Fibroblast of skin of left biceps (primary cell): ENCODE measurements around the gene GPX8.

Experiments used
- DNase-seq, 2 experiments: peaks; one replicate each; pipeline ENCODE4 v3.0.0-alpha.2; 2013; ENCODE audit warnings: low read depth in 2 of 2

GPX8 gene, protein sequence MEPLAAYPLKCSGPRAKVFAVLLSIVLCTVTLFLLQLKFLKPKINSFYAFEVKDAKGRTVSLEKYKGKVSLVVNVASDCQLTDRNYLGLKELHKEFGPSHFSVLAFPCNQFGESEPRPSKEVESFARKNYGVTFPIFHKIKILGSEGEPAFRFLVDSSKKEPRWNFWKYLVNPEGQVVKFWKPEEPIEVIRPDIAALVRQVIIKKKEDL

DNA sequence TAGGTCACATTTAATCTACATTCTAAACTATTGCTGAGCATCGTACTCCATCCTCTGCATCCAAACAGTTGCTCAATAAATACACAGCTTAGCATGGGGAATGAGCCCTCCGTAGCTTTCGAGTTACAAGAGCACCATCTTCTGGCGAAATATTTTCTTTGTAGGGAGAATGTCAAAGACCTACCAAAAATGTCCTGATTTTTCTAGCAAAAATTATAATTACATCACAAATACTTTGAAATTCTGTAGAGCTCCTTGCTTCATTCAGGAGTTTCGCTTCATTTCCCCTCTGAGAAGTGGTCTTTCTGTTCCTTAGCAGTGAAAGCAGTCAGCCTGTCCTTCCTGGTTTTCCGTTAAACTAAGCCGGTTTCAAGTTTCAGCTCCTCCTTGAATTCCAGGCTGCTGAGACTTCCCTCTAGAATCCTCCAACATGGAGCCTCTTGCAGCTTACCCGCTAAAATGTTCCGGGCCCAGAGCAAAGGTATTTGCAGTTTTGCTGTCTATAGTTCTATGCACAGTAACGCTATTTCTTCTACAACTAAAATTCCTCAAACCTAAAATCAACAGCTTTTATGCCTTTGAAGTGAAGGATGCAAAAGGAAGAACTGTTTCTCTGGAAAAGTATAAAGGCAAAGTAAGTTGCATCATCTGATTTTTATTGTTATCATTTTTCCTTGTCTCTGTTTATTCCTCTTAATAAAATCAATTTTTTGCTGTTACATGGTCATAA, at the start of gene GPX8:
GPX8 (plus strand) TSS at position 409 of the 730 bp plus-strand sequence; CDS start at position 431, 22 bp downstream.
- peak; percentile 80 to 81 for DNase-seq

DNA sequence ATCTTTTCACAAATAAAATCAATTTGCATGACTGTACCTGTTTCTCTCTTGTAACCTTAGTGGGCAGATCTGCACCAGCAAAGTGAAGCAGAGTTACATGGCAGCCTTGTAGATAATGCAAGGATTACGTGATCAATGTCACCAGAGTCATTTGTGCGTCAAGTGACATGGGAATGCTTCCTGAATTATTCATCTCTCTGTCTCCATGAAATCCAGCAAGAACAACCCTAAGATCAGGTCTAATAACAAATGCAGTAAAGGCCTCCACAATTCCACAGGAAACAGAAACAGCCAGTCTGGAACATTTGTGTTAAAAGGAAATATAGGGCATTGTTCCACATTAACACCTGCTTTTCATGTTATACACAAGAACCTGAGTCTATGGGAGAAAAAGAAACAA, 49.8 kb upstream of the GPX8 start:
- no peak for DNase-seq

GRCh38 chr5:55113327-55113726, 46.6 kb upstream of the GPX8 start:
- DNase-seq: no peak

DNA sequence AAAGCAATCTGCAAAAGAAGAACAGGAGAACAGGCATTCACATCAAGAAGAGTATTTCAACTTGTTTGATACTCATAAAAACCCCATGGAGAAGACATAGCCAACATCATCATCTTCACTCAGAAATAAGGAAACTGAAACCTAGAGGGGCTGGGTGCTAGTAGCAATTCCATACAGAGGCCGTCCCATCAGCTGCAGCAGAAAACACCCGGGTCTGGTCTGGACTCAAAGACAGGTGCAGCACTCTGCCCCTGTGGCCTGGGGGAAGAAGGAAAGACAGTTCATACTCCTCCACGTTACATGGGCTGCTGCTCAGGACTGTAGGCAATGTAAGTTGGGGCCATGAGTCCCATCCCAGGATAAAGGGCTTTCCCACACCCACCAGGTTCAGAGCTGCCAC, 45.9 kb upstream of the GPX8 start:
- DNase-seq: no peak

GRCh38 chr5:55123365-55123764, 36.6 kb upstream of the GPX8 start:
- DNase-seq: no peak

DNA sequence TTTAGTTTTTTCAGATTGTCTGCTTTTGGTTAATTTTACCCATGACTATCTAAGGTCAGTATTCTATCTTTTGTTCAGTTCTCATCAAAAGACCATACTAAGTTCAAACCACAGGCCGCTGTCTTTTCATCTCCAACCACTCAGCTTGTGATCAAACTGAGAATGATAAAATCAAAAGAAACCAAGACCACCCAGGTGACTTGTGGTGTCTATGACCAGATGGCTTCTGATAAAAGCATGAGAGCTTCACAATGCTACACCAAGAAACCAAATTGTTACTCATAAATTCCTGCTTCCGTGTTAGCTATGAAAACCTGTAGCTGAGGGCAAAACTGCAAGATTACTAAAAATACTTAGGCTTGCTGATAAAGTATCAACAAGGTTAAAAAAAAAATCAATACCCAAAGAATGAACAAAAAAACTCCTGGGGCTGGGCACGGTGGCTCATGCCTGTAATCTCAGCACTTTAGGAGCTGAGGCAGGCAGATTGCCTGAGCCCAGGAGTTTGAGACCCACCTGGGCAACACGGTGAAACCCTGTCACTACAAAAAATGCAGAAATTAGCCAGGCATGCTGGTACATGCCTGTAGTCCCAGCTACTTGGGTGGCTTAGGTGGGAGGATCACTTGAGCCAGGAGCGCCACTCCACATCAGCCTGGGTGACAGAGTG, 25.8 kb upstream of the GPX8 start:
- no peak for DNase-seq

GRCh38 chr5:55136521-55136920, 23.4 kb upstream of the GPX8 start:
- DNase-seq: no peak

DNA sequence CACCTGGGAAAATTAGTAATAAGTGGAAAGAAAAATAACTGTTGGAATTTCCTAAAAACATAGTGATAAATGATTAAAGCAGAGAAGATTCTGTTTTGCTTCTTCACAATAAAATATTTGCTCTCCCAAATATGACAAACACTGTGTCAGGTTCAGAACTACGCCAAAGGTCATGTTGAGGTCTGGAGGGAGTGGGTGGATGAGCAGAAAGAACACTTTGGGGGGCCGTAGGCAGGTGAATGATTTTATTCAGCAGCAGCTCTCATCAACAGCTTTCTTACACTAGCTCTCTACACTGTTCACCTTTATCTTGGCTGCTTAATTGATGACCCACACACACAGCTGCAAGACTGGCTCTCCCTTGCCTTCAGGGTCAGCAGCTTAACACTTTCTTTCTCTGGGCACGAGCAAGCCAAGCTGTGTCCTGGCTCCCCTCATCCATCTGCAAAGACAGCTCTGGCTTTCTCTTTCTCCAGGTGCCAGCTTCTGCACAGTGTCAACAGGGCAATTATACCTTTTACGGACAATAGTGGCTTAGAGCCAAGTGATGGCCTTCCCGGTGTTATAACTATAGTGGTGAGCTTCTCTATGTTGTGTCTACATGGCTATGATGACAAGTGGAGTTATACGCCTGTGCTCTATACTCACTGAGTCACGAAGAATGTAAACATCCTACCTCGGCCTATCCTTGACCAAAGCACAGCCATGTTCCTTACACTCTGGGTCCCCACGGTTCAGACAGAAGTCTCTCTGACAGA, 18.9 kb upstream of the GPX8 start:
- no peak for DNase-seq

DNA sequence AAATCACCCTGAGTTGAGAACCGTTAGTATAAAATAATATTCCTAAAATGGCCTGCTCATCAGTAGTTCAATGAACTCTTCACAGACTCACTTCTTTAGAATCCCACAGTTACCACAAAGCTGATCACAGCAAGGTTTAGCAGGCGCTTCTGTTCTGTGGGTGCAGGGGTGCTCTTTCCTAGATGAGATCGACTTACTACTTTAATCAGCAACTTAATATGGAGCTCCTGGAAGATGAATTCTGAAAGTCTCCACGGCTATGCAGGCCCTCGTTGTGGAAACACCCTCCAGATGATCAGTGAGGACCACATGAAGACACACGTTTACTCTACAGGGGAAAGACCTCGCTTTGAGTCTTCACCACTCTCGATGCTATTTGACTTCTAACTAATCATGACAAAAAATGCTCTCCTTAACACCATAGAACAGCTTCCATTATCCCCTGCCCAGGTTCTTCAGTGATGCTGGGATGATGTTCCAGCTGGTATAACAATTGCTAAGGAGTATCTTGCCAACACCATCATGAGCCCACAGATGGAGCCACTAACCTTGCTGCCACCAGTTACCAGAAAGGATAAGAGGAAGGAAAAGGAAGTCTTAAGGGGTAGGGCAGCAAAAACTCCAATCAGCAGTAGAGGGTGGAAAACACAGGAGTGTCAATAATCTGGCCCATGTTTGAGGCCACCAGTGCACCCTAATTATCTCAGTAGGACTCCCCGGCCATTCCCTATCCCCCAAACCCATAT, 17.9 kb upstream of the GPX8 start:
- DNase-seq: no peak

DNA sequence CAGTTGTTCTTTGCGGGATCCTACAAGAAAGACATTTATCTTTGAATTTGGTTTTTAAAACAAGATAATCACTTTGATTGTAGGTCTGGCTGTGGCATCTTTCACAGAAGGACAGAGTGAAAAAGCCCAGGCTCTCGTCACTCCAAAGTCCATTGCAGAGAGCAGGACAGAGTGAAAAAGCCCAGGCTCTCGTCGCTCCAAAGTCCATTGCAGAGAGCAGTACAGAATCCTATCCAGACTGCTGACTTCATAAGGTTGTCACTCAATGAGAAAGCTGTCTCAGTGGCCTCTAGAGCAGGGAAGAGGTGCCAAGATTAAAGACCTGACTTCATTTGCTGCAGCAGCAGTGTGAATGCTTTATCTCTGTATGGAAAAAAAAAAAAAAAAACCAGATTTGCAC, 16.3 kb upstream of the GPX8 start:
- DNase-seq: no peak

GRCh38 chr5:55146080-55146479, 13.9 kb upstream of the GPX8 start:
- DNase-seq: no peak

DNA sequence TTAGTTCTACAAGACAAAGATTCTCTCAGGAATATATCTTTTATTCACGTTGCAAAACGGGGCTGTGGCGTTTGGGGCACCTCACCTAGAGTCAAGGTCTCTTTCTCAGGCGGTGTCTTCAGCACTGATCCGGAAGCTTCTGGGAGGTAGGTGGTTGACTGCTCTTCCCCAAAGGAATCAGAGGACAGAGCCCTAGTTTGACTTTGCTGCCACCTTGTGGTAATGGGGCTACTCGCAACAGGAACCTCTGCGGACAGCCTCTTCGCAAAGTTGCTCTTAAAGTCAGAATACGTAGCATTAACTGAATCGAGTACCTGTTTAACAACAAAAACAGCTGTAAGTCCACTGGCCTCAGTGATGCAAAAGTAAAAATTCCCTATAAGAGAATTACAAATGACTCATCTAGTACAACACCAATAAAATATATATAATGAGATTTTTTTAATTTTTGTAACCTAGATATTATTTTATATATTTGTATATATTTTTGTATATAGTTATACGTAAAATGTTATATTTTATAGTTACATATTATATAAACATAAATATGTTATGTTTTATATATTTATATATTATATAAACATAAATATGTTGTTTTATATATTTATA, 13.3 kb upstream of the GPX8 start:
- DNase-seq: peak; percentile 45 to 50

DNA sequence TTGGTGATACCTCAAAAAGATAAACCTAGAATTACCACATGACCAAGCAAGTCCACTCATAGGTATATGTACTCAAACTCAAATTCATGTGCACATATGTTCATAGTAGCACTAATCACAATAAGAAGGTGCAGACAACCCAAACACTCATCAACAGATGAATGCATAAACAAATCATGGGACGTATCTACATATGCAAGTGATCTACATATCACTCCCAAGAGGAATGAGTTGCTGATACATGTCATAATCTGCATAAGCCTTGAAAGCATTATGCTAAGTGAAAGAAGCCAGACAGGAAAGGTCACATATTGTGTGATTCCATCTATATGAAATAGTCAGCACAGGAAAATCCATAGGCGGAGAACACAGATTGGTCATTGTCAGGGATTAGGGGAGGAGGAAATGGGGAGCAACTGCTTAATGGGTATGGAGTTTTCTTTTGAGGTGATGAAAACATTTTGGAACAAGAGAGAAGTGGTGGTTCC, 10.6 kb upstream of the GPX8 start:
- no peak for DNase-seq

- DNase-seq: no peak
These were observed 7.8 kb upstream of the GPX8 start for GRCh38 chr5:55151923-55152842.

- no peak for DNase-seq
These were observed 5.1 kb upstream of the GPX8 start for GRCh38 chr5:55154873-55155272.

- DNase-seq: peak; percentile 94
These were observed 680 bp downstream of the GPX8 start for GRCh38 chr5:55160493-55161209.

DNA sequence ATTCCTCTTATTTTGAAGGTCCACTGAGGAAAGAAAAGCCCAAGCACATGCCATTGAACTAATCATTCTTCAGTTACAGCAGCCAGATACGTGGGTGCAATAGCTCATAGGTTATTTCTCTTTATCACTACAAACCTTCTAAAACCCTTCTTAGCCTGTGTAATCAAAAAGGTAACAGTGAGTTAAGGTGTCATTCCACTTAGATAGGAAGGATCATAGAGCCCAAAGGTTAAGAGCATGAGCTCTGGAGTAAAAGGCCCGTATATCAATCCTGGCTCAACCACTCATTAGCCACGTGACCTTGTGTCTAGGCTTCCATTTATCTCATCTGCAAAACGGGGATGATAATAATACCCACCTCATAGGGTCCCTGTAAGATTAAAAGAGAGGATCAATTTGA, 2.7 kb downstream of the GPX8 start:
- no peak for DNase-seq

GRCh38 chr5:55171471-55171870, 11.5 kb downstream of the GPX8 start:
- DNase-seq: no peak
